NK-92 (cell line): ENCODE measurements around the gene ATXN7L1.

Experiments used
- DNase-seq: peaks from one replicate; lab custom pipeline; 2025; ENCODE audit not compliant: unreplicated experiment; lab: John Stamatoyannopoulos, UW

Gene ATXN7L1

DNA sequence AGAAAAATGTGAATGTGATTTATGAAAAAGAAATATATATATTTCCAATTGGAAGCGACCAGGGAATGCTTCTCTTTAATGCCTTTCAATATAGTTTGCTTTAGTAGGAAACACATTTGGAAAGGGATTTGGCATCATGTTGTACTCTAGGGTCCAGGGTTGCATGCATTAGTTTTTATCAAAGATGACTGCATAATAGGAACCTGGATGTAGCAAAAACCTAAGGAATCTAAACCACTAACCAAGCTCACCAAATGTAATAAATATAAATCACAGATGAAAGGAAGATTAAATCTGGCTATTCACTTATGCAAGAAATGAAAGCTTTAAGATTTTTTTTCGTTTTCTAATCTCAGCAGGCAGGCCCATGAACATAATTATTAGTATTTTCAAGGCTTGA lies 120.0 kb downstream of the ATXN7L1 start:
- no peak for DNase-seq

DNA sequence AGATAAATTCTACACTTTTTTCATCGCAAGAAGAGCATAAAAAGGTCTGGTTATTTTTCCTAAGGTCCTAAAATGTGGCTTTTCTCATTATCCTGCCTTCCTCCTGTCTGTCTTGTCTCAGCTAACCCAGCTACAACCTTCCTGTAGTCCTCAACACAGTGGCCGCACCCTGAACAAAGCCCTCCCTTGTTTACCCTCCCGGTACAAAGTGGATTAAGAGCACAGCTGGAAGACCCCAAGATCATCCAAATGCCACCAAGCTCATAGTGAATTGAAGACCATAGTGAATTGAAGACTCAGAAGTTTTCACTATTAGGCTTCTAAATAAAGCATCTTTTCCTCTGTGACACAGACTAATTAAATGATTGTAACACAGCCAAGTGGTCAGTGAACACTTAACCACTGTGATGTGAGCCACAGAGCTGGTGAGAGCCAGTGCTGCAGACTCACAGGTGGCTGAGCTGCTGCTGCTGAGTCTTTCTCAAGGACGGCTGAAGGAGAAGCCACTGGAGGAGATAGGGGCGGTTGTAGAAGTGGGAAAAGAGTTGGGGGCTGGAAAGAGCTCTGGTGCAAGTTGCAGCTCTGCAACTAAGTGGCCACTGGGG lies 123.6 kb downstream of the ATXN7L1 start:
- DNase-seq: no peak

DNA sequence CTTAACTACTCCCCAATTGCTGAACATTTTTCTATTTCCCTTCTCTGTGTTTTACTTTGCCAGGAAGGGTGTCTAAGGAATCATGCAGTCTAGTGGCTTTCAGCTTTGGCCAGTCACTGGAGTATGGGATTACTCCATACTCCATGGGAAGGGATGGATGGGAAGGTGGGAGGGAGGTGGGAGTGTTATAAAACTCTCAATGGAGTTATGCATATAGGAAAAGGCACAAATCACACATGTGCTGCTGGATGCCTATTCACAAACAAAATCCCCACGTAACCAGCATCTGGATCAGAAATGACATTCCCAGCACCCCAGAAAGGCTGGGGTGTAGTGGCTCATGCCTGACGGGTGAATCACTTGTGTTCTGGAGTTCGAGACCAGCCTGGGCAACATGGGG lies 125.3 kb downstream of the ATXN7L1 start:
- no peak for DNase-seq

DNA sequence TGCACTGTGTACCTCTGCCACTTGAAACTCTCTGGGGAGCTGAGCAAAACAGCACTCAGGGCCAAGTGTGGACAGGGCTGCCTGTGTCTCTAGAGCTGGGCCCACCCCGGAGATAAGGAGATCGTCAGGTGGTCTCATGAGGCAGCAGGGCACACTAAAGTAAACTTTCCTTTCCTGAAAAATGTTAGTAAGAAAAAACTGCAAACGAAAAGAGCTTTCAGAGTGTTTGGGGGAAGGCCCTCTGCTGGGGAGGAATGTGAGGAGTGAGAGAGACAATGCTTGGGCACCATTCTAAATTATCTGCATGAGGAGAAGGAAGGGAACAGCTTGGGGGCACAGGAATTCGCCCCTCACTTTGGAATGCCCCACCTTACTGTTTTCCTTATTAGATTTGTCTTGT lies 127.7 kb downstream of the ATXN7L1 start:
- no peak for DNase-seq

DNA sequence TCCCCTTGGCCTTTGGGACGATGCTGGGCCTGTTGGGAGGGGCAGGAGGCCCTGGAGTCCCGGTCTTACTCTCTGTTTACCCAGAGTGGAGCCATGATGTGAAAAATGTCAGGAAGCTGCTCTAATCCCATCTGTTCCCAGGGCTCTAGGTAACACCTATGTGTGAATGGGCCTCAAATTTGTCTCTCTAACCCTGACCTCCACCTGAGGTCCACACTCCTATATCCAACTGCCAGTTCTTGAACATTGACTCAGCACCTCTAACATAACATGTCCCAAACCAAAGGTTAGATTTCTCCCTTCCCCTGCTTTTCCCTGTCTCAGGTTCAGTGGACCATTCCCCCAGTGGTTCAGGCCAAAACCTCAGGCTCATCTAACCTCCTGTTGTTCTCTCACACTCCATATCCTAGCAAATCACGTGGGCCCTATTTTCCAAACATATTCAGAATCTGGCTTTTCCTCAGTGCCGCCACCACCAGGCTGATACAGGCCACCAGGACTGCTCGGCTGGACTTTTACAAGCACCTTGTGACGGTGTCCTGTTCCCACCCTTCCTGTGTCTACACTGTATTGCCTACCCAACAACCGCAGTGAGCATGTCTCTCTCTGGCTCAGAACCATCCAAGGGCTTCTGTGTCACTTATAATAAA lies 130.6 kb downstream of the ATXN7L1 start:
- DNase-seq: no peak

DNA sequence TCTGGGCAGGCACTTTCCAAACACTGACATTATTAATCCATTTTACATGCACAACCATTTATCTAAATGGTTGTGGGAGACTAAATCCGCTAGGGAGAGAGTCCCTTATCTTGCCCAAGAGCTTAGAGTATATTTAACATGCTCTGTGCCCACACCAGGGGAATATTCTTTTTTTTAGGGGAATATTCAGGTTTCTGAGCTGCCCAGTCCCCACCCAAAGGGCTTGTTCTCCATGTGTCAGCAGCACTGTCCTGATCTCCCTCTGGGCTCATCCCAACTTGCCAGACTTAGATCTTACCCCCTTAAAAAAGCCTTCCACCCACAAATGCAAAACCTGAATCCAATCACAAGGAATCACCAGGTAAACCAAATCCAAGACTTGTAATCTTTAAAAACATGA lies 132.1 kb downstream of the ATXN7L1 start:
- no peak for DNase-seq

DNA sequence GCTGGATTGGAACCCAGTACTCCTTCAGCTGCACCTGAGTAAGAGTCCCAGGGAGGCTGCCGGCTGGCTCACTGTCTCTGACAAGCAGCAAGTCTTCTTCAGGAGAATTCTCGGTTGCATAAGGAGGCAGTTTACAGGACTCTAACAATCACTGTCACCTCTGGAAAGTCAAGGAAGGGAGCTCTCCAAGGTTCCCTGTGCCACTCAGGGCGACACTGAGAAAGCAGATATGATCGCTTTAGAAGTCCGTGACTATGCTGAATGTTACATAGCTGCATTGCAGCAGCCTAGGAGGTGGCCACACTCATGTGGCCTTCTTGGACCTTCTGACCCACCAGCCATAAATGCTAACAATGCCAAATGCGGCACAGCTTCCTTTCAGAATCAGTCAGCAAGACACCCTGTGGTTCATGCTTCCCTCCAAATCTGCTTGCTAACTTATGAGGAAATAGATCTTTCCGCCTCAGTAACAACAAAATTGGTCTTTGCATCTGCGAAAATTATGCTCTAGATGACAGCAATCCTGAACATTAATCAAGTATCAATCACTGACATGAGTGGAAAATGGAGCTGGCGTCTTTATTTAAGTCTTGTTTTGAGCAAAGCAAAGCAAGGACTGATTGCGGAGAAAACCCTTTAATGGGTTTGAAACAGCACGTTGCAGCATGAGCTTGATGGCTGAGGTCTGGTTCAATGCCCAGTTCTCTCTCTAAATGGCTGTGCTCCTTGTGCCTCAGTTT lies 132.9 kb downstream of the ATXN7L1 start:
- no peak for DNase-seq

DNA sequence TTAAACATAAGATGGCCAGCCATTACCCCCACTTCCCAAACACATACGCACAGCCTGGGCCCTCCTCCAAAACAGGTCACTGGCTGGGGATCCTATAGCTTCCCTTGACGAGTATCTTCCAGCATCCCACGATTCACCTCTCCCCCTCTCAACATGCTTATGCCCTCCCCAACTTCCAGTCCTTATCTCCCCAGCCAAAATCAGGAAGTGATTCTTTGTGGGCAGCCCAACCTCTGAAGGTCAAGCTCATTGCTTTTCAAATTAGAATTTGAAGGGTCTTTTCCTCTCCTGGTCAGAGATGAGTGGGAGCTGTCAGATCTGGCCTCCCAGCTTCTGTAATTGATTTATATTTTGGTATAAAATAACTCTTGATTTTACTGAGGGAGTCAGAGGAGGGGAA lies 133.6 kb downstream of the ATXN7L1 start:
- DNase-seq: no peak

DNA sequence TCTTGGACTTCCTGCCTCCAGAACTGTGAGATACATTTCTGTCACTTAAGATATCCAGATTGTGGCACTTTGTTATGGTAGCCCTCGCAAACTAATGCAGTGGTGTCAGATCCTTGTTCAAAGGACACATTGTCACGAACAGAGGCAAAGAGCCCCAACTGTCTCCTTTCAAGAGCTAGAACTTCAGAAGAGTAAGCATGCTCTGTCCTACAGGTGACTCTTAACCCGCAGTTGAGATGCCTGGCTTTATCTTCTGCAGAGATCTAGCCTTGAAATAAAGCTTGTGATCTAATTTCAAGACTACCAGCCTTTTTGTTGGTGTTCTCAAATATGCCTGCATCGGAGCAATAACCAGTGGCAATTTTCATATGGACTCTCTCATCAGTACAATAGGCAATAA lies 134.4 kb downstream of the ATXN7L1 start:
- DNase-seq: no peak

DNA sequence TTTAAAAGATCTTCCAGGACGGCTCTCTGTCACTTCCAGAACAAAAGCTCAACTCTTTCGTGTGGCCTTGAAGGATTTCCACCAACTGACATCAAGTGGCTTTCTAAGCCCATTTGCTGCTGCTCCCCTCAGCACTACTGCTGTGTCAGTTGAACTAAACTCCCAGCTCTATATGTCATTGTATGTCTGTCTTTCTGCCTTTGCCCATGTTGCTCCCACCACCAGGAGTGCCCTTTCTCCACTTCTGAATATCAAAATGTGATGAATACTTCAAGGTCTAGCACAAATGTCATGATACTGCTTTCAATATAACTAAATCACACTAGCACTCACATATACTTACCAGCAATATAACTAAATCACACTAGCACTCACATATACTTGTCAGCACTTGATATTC lies 138.3 kb downstream of the ATXN7L1 start:
- DNase-seq: no peak

DNA sequence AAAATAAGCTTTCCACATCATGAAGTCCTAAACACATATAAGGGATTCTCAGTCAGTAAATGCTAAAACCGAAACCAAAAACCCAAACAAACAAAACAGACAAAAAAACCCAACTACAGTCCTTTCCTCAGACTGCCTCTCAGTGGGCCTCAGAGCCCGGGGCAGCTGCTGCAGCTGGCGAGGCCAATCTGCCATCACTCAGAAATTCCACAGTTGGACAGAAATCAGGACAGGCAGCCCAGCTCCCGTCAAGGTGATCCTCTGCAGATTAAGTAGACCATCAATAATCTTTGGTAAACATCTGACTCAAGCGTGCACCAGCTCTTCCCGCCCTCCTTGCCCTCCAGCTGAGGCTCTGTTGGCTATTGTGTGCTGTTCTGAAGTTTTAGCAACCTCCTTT lies 142.2 kb downstream of the ATXN7L1 start:
- DNase-seq: no peak

DNA sequence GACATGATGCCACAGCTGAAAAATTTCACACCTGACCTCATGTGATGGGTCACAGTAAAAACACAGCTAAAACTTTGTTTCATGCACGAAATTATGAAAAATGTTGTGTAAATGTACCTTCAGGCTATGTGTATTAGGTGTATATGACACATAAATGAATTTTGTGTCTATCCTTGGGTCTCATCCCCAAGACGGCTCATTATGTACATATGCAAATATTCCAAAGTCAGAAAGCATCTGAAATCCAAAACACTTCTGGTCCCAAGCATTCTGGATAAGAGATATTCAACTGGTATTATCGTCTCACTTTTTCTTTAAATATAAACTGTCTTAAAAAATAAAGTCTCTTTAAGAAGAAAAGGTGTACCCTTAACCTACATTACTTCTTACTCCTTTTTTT lies 145.4 kb downstream of the ATXN7L1 start:
- no peak for DNase-seq

DNA sequence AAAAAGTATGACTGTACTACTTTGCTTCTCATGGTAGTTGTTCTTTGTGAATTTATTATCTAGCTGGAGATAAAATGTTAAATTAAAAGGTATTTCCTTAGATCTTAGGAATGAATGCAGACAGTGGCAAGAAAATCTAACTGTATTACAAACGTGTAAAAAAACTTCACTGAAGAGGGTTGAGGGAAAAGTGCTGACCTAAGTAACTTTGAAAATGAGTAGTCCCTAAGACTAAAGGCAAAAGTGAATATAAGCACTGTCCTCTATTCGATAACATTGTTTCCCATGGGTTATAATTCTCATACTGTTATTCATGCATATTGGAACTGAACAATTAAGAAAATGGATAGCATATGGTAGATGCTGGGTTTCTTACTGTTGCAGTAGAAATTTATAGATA lies 148.4 kb downstream of the ATXN7L1 start:
- no peak for DNase-seq

DNA sequence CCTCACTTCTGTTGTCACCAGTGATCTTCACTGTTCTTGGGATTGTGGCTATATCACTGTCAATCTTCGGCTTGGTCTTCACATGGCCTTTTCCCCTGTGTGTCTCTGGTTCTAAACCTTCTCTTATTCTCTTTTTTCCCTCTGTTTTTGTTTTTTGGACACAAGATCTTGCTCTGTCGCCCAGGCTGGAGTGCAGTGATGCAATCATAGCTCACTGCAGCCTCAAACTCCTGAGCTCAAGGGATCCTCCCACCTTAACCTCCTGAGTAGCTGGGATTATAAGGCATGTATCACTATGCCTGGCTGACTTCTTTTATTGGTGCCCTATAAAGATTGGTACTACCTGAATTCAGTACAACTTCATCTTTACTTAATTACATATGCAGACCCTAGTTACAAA lies 151.7 kb downstream of the ATXN7L1 start:
- DNase-seq: no peak

DNA sequence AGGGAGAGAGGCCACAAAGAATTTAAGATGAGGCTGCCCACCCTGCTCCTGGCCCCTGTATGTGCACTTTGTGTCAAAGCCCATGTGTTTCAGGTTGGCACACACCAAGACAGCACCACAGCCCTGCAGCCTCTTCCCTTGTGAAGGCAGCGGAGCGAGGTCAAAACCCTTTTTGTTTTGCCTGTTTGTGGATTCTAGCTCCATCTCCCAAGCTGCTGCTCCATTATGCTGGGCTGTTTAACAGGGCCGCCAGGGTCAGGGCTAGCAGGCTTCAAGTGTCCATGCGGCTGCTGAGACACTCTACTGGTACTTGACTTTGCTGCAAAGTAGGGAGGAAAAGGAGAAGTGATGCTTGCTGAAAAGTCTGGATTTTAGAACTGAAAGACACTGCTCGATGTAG lies 152.8 kb downstream of the ATXN7L1 start:
- DNase-seq: no peak

DNA sequence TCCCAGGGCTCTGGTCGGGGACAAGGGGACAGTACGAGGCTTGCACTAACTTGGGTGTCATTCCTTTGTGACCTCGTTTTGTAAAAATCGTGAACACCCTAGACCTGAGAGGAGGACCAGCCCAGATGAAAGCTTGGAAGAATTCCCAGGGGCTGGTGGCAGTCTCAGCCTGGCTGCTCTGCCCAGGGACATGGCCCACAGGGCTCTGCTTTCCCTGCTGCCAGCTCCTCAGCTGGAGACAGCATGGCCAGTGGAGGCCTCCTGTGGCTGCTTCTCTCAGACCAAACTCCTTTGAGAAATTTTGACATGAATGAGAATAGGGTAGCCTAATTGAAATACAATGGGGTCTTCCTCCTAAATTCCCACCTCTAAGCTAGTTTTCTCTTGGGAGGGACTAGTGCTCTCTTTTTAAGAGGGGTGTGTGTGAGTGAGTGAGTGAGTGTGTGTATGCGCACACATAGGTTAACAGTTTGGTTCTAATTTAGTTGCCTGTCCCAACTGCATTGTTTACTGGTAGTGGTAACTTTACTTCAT lies 154.8 kb downstream of the ATXN7L1 start:
- no peak for DNase-seq

DNA sequence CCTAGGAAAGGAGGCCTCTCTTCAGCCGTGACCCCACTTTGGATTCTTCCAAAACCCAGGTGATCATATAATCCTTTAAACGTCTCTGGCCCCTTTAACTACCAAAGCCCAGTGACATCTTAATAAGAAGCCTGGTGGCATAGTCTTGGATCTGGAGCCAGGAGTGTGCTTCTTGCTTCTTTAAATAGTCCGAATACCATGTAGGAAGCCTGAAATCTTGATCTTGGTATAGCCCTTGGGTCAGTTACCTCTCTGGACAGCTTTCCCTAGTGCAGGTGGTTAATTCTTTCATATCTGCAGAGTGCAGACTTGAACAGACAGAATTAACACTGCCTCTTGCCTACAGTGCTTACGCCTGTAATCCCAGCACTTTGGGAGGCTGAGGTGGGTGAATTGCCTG lies 156.5 kb downstream of the ATXN7L1 start:
- DNase-seq: no peak

DNA sequence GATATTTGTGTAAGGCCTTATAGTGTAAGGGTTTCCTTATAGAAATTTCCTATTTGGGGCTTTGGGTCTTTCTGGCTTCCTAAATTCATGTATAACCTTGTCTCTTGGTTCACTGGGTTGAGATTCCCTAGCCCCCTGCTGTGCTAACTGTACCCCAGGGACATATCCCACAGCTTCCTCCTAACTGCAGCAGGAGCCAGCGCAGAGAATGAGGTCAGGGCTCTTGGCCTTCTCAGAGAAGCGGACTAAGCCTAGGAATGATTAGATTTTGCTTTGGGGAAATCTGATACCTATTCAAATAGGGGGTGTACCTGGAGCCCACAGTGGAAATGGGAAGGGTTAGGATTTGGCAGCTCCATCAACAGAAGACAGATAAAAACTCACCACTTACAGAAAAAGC lies 157.0 kb downstream of the ATXN7L1 start:
- DNase-seq: no peak

DNA sequence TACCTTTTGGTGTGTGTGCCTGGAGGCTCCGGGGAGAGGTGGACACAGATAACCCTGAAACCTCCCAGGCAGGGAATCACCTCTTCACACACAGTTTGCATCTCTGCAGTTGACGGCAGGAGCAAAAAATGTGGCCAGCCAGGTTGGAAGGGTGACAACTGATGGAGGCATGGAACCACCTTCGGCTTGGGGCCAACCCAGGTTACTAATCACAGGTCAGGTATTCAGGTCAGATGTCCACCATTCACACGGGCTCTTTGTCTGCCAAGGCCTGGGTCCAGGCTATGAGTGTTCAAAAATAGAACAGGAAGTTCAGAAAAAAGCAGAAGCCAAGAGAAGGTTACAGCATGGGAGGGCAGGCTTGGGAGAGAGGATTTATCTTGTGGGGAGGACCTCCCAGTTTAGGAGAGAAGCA lies 157.9 kb downstream of the ATXN7L1 start:
- DNase-seq: no peak

DNA sequence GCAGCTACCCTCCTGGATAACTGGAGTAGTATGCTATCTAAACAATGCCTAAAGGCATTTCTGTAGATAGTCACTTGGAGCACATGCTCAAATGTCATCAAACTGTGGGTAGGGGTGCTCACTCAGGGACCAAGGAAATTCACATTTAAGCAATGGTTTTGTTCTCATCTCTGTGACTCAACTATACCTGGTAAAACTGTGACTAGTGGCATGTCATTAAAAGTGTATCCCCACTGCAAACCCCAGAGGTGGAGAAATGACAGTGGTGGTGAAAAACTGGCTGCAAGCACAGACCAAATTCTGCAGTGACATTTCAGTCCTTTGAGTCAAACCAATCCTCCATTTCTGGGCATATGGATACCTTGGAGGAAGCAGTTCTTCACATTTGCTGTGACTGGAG lies 160.9 kb downstream of the ATXN7L1 start:
- no peak for DNase-seq

DNA sequence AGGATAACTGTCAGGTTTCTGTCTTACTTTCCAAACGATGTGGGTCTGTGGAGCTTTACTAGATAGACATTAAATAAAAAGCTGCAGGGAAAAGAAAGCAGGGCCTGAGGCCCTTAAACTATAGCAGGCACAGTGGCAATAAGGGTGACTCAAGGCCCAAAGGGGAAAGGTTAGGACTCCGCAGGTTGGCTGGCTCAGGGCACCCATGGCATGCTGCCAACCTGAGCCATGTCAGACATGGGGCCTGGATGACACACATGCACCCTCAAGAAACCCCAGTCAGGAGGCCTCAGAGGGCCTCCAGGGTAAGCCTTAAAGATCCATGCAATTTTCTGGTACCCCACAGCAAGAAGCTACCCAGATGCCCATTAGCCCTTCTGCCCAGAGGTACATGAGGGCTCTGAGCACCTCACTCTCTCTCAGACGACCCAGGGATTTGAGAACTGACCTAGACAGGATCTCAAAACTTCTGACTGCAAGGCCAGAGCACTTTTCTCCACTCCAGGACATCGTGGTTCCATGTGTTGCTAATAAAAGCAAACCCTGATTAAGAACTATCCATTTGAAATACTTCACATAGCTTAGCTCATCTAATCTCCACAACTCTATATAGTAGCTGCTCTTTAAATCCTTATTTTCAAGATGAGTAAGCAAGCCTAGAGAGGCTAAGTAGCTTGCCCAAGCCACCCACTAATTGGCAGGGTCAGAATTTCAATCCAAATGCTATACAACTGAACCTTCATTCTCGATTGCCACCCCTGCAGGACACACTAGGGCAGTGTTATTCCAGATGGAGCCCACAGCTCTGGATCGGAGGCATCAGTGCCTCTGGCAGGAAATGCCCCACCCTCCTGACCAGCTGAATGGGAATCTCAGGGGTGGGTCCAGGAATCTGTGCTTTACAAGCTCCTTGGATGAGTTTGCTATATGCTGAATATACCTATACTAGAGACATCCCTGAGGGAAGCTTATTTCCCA lies 162.6 kb downstream of the ATXN7L1 start:
- DNase-seq: no peak
